GM19324 (cell line): ENCODE results near the gene TIAM2.
"Not testable (repeated sequence)": the region's sequence is repeated elsewhere in the genome, so short reads cannot be mapped to it uniquely, and the experiment has no call there.

Experiments
- ATAC-seq: cut with Tn5 transposase; IDR thresholded peaks from one replicate; pipeline ENCODE4 v1.9.1; 2021; ENCODE audit warnings: mild to moderate bottlenecking, moderate library complexity; ENCODE audit not compliant: unreplicated experiment, low FRiP score

Gene TIAM2

DNA sequence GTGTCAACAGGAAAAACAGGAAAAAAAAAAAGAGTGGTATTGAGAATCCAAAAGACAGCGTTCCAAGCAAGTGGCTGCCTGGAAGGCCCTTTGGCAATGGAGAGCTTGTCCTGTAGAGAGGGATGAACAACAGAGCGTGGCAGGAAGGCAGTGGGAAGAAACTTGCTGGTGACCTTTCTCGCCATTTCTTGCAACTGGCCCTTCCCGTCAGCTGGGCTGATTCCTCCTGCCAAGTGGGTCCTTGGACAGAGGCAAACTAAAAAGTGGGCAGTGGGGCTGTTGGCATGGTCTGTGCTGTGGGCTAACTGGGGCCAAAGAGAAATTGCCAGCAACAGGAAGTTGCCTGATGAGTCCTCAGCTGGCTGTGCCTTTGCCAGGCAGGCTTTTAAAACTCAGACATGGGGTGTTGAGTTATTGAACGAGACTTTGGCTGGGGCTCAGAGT, 224.8 kb downstream of the TIAM2 start:
- no peak for ATAC-seq

DNA sequence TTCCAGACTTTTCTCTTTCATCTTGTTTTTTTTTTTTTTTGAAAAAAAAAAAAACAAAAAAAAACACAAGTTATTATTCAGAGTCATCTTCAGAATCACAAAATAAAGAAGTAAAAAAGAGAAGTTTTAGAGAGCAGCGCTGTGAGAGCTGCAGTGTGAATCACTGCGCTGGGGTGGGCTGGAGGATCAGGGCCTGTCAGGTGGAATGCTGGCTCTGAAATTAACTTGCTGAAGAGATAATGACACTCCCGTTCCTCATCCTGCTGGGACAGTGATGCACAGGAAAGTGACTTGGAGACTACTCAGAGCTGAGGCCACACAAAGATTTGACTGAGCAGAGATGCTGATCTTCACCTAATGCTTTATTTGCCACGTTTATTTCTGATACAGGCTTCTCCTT, 226.0 kb downstream of the TIAM2 start:
- ATAC-seq = no peak

DNA sequence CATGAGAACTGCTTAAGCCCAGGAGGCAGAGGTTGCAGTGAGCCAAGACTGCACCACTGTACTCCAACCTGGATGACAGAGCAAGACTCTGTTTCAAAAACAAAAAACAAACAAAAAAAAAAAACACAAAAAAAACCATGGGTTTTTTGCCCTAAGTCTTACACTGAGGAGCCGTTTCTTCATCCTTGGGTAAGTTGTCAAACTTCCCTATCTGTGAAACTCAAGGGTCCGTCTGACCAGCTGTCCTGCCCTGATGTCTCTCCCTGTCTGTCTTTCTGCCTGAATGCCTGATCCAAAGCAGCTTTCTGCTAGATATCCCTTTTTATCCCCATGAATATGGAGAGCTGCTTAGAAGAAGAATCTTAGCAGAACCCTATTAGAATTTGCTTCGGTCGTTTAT, 227.4 kb downstream of the TIAM2 start:
- ATAC-seq = no peak

DNA sequence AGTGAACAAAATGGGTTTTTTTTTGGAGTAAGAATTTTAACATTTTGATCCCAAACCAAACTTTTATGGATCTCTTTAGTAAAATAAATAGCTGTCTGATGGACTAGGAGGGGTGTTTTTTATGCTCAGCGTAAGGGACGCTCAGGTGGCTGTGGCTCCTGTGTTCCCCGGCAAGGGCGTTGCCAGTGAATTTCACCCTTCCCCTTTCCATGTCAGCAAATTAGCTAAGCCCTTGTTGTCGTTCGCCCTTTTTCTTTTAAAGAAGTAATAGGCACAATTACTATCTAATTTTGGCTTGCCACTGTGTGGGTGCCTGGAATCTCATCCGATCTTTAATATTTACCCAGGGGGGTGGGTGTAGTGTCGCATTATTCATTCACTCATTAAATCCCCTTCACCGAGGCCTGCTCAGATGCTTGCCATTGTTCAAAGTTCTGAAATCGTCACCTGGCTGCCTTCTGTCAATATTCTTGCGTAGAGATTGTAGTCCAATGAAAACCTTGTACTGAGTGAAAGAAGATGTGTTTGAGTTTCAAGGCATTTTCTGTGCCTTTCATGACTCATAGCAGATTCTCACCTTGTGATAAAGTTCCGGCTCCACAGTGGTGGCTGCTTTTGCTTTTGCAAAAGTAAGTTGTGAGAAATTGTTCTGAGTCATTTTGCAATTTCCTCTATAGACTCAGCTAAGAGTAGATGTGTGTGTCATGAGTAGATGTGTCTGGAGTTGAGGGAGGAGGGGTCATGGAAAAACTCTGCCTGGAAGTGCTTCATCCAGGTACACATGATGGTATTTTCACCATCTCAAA, 228.7 kb downstream of the TIAM2 start:
- ATAC-seq = peak; percentile 95

DNA sequence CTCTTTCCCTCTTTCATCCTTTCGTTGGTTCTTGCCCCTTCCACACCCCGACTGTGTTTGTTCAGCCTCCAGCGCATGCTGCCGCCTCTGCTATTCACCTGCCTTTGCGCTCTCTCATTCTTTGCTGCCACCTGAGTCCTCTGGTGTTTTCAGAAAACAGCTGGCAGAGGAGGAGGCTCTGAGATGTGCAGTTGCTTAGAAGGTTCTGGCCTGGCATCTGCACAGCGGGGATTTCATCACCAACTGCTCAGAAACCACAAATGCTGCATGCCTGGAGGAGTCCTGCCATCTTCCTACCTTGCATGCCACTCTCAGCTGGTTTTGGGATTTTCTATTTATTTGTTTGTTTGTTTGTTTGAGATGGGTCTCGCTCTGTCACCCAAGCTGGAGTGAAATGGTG, 229.5 kb downstream of the TIAM2 start:
- no peak for ATAC-seq

DNA sequence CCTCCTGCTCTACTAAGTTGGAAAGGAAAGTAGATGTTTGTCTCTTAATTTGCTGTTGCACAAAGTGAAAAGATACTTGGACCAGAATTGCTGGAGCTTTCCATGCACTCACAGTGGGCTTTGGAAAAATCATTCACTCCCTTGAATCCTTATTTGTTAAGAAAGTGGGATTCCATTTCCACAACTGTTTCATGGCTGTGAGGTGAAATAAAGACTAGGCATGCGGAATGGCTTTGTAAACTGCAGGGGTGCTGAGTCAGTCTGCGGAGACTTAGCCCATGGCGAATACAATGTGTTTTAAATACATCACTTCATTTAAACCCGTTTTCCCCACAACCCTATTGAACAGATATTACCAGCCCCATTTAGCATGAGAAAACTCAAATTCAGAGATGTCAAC, 231.9 kb downstream of the TIAM2 start:
- no peak for ATAC-seq

DNA sequence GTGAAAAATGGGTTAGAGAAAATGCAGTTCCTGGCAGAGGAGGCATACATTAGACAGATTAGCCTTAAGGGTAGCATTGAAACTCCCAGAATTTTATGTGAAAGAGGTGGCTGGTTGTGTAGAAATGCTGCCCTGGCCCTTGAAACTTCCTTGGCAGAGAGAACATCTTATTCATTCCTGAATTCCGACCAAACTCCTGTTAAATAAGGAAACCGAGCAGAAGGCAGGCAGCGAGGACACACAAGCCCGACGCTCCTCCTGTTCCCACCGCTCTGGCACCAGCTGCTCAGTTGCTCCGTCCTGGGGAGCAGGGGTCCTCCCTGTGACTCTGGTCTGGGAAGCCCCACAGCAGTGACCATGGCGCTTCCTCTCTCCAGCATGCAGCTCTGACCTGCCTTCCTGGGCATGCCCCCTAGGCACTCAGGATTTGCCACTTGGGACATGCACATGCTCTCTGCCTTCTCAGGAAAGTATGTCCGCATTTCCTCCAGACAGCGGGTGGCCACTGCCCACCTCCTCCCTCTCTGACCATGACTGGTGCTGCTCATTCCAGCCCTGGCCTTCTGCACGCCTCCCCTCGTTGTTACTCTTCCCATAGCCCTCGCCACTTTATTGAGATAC, 233.5 kb downstream of the TIAM2 start:
- ATAC-seq = no peak

DNA sequence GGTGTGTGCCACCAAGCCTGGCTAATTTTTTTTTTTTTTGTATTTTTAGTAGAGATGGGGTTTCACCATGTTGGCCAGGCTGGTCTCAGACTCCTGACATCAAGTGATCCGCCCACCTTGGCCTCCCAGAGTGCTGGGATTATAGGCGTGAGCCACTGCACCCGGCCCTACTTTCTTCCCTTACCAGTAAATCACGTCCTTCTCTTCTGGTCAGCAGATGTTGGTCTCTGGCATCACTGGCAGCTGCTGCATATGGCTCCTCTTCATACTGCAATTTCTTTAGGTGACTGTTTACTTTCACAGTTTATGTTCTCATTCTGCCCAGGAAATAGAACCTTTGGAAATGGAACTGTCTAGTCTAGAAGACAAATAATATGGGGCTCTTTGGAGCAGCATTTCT, 235.9 kb downstream of the TIAM2 start:
- ATAC-seq = not testable (repeated sequence)

DNA sequence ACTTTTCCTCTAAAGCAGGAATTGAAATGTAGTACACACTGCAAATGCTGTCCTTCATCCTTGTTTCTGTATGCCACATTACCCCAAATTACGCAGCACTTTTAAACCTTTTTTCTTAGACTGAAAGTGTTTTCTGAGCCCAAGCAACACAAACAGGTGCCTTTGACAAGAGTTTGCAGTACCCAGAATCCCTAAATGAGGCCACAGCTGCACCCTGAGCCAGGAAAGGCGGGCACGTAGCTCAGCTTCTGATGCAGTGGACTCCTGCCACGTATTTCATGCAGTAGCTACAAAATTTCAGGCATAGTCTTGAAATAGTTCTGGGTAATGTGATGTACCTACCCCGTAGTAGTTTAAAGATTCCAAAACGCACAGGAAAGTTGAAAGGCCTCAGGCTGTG, 237.7 kb downstream of the TIAM2 start:
- ATAC-seq = no peak

DNA sequence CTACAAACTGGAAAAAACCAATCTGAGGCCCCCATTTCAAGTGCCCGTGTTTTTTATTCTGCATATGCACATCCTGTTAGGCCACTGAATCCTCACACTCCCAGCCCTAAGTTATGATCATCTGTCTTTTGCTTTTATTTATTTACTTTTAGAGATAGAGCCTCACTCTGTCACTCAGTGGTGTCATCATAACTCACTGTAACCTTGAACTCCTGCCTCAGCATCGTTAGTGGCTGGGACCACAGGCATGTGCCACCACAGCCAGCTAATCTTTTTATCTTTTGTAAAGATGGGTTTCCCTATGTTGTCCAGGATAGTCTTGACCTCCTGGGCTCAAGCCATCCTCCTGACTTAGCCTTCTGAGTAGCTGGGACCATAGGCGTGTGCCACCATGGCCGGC, 239.1 kb downstream of the TIAM2 start:
- no peak for ATAC-seq

DNA sequence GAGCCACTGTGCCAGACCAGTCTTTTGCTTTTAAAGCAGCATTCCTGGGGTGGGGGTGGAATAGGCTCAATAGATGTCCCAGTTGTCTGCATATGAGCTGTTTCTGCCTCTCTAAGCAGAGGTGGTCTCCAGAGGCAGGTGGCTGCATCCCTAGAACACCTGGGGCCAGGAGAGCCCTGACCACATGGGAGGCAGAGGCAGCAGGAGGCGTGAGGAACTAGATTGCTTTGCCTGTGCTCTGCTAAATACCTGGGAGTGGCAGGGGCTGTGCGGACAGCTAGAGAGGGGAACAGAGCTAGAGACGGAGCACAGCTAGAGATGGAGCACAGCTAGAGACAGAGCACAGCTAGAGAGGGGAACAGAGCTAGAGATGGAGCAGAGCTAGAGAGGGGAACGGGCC, 239.6 kb downstream of the TIAM2 start:
- no peak for ATAC-seq

DNA sequence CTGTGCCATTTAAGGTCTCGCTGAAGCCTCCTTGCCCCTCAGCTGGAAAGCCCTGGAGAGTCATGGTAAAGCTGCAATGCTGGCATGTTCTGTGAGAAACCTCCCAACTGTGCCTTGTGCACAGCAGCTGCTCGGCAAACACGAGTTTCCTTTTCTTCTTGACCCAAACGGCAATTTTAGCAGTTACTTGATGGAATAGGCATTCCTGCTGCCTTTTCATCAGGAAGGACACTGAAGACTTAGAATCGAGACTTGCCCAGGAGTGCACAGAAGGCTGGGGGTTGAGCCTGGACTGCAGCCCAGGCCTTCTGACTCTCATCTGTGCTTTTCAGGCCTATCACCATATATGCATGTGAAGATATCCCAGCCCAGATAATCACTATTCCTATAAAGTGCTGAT, 240.0 kb downstream of the TIAM2 start:
- ATAC-seq = no peak

DNA sequence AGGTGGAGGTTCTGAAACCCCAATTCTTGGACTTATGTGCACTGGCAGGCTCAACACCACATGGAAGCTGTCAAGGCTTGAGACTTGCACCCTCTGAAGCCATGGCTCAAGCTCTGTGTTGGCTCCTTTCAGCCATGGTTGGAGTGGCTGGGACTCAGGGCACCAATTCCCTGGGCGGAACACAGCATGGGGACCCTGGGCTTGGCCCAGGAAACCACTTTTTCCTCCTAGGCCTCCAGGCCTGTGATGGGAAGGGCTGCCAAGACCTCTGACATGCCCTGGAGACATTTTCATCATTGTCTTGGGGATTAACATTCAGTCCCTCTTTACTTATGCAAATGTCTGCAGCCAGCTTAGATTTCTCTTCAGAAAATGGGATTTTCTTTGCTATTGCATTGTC, 242.5 kb downstream of the TIAM2 start:
- ATAC-seq = no peak

DNA sequence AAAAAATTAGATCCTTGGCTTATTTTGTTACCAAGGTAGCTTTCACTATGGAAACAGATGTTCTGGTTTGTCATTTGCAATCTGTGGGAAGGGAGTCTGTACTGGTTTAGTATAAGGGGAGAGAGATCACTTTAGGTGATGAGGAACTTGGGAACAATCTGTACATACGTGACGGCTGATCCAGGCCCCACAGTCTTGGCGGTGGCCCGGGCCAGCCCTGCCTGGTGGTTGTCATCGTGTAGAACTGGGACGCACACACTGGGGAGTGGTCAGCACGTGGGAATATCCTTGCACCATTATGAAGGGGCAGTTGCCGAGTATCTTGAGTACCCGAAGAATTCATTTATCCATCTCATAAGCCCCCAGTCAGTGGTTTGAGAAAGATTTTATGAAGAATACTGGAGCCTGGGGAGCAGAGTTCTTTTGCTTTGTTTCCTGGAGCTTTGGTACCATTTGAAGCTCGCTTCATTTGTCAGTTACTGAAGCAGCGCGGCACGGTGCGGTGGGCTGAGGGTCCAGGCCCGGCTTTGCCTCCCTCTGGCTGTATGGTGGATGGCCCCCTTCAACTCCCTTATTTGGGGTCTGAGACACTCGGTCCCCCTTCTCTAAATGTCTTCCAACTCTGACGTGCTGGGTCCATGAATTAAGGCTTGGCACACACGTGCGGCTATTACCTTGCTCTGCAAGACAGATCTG, 245.9 kb downstream of the TIAM2 start:
- ATAC-seq = no peak

DNA sequence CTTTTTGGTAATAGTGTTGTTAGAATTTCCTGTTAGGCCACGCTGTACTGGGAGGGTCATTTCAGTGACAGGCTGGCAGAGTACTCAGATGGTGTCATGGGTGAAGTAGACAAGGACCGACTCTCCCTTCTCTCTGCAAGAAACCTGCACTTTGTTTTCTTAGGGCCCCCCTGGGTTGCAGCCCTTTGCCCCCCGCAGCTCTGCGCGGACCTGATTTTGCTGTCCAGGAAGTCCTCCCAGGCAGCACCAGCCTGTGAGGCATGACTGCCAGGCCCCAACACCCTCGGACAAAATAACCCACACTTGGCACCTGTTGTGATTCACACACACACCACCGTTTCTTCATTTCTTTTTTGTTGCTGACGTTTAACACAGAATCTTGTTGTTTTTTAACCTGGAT, 246.9 kb downstream of the TIAM2 start:
- no peak for ATAC-seq

DNA sequence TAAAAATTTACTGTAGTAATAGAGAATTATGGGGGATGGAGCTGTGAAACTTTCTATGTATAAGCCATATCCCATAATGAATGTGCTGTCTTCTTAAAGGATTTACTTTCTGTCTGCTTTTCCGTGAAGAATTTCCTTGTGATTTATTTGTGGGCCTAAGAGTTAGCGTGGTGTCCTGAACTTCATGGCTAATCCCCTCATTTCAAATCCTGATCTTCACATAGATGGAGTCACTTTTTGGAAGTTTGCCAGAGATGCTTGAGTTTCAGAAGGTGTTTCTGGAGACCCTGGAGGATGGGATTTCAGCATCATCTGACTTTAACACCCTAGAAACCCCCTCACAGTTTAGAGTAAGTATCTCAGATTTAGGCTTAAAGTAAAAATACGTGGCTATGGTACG, 249.3 kb downstream of the TIAM2 start:
- no peak for ATAC-seq

DNA sequence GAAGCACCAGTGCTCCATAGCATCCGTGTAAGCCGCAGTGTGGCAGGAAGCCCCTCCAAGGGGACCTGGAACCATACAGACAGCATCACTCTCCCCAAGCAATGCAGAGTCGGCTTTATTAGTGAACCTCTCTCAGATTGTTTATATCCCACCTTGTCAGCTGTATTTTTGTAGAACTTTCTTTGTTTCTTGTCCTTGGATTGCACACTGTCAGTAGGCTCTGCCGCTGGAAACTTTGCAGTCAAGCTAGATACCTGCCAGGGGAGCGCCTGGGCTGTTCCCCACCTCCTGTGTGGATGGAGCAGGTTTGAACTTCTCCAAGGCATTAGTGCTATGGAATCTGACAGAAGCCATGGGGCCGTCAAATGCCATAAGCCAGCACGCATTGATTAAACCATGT, 250.1 kb downstream of the TIAM2 start:
- no peak for ATAC-seq

DNA sequence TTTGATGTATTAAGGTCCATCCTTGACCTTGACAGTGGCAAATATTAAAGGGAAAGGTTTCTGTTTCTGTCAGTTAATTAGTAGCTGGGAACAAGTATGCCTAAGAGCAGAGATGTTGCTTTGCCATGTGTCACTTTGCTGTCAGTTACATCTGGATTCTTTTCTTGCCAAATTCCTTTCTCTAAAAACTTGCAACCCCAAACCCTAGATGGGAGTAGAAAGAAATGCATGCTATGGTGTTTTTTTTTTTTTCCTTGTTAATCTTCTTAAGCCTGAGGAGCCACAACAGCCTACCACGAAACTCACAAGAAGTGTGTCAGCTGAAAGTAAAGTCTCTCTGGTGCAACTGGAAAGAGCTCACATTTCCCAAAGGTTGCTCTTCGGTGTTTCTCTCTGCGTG, 250.7 kb downstream of the TIAM2 start:
- ATAC-seq = no peak

DNA sequence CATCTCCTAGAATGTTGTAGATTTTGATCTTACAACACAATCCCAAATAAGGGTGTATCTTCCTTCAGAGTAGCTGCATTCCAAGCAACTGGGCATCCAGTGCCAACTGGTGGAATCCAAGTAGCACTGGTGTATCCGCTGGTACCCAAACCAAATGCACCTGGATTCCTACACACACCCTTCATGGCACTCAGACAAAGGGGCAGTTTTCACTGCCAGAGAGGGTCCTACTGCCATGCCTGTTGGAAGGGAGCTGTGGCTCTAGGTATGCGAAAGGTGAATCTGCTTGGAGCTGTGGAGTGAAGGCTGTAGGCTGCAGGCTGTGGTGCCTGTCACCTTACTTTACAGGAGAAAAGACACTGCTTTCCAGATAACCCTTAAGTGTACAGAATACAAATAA, 251.7 kb downstream of the TIAM2 start:
- ATAC-seq = no peak

DNA sequence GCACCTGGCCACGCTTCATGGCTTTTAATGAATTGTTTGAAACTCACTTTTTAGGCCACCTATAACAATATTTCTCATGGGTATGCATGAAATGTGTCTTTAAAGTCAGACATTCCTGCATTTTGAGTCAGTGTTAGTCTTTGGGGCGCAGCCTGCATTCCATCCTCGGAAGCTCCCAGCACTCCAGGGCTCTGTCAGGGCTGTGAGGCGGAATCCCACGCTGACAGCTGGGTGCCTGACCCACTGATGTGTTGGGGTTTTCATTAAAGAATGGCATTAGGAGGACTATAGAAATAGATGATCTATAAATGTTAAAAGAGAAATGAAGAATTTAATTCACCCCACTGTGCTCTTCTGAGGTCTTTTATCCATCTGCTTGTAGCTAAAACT, 252.5 kb downstream of the TIAM2 start:
- ATAC-seq = no peak
